Activated CD4-positive, alpha-beta T cell treated with anti-CD3 and anti-CD28 coated beads, Interleukin-2, amount 50 U/mL, for 4 hours (primary cell): ENCODE data around the gene ANO2.

Experiments
- DNase-seq, 2 experiments: peaks; one replicate each; pipeline ENCODE4 v3.0.0-alpha.2; 2020

The ANO2 gene

GRCh38 chr12:5655120-5655519 is 289.9 kb downstream of the ANO2 start:
- DNase-seq, result no peak

GRCh38 chr12:5654019-5654418 is 291.0 kb downstream of the ANO2 start:
- no peak for DNase-seq

- no peak for DNase-seq
Observed at GRCh38 chr12:5650829-5651461, 294.1 kb downstream of the ANO2 start.

GRCh38 chr12:5650281-5650680 is 294.8 kb downstream of the ANO2 start:
- DNase-seq, result no peak

GRCh38 chr12:5648692-5649359 is 296.2 kb downstream of the ANO2 start:
- no peak for DNase-seq

GRCh38 chr12:5643266-5643665 is 301.8 kb downstream of the ANO2 start:
- DNase-seq, result no peak

- DNase-seq, result no peak
Observed at GRCh38 chr12:5637698-5638097, 307.4 kb downstream of the ANO2 start.

GRCh38 chr12:5636907-5637306 is 308.2 kb downstream of the ANO2 start:
- DNase-seq, result no peak

GRCh38 chr12:5633106-5633505 is 312.0 kb downstream of the ANO2 start:
- no peak for DNase-seq

GRCh38 chr12:5632453-5632852 is 312.6 kb downstream of the ANO2 start:
- no peak for DNase-seq

- DNase-seq, result no peak
Observed at GRCh38 chr12:5631497-5631896, 313.6 kb downstream of the ANO2 start.

- no peak for DNase-seq
Observed at GRCh38 chr12:5630726-5631125, 314.3 kb downstream of the ANO2 start.

GRCh38 chr12:5628501-5628900 is 316.6 kb downstream of the ANO2 start:
- DNase-seq, result no peak

- no peak for DNase-seq
Observed at GRCh38 chr12:5627053-5627630, 317.9 kb downstream of the ANO2 start.

GRCh38 chr12:5626151-5626550 is 318.9 kb downstream of the ANO2 start:
- DNase-seq, result no peak

- no peak for DNase-seq
Observed at GRCh38 chr12:5624486-5625272, 320.4 kb downstream of the ANO2 start.

GRCh38 chr12:5623411-5623810 is 321.6 kb downstream of the ANO2 start:
- no peak for DNase-seq

GRCh38 chr12:5622280-5622679 is 322.8 kb downstream of the ANO2 start:
- no peak for DNase-seq

- no peak for DNase-seq
Observed at GRCh38 chr12:5621329-5621728, 323.7 kb downstream of the ANO2 start.

GRCh38 chr12:5620896-5621295 is 324.2 kb downstream of the ANO2 start:
- no peak for DNase-seq

GRCh38 chr12:5619628-5620027 is 325.4 kb downstream of the ANO2 start:
- DNase-seq, result no peak

- no peak for DNase-seq
Observed at GRCh38 chr12:5616854-5617253, 328.2 kb downstream of the ANO2 start.

GRCh38 chr12:5615760-5616159 is 329.3 kb downstream of the ANO2 start:
- DNase-seq, result no peak

GRCh38 chr12:5614256-5614655 is 330.8 kb downstream of the ANO2 start:
- DNase-seq, result no peak
